ENCODE measurements around the gene EIF3L.

GRCh38 chr22:37850801-37851200 is 1.6 kb downstream of the EIF3L start:
- TF ChIP-seq, protein P1, sequence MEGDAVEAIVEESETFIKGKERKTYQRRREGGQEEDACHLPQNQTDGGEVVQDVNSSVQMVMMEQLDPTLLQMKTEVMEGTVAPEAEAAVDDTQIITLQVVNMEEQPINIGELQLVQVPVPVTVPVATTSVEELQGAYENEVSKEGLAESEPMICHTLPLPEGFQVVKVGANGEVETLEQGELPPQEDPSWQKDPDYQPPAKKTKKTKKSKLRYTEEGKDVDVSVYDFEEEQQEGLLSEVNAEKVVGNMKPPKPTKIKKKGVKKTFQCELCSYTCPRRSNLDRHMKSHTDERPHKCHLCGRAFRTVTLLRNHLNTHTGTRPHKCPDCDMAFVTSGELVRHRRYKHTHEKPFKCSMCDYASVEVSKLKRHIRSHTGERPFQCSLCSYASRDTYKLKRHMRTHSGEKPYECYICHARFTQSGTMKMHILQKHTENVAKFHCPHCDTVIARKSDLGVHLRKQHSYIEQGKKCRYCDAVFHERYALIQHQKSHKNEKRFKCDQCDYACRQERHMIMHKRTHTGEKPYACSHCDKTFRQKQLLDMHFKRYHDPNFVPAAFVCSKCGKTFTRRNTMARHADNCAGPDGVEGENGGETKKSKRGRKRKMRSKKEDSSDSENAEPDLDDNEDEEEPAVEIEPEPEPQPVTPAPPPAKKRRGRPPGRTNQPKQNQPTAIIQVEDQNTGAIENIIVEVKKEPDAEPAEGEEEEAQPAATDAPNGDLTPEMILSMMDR (IDR thresholded peaks at IDR 0.05), result no peak
- no peak for TF ChIP-seq POLR2A (IDR thresholded peaks at IDR 0.05)

All from esophagus squamous epithelium (tissue), 4 donors.